Upper lobe of left lung (tissue), 6 donors: ENCODE results near the gene SCYL2. TPM values are rescaled to one million over a fixed set of nuclear protein-coding genes. Genes with fewer than 3 reads are reported as not detected.

Experiments used
- ATAC-seq, 2 donors: fragments of 200-7000 bp; cut with Tn5 transposase; one replicate each; pipeline ENCODE4 v1.9.1; 2022; ENCODE audit warnings: mild to moderate bottlenecking in 2 of 2, moderate library complexity in 2 of 2; ENCODE audit not compliant: low FRiP score in 2 of 2
- DNase-seq, 2 donors: peaks; one replicate each; pipeline ENCODE4 v3.0.0-alpha.2; 2019 to 2020
- H3K27ac ChIP-seq, 4 donors: fragments of 200-600 bp; sonication (generic); one replicate each; pipeline ENCODE4 v1.5.1; 2016 to 2019
- H3K27me3 ChIP-seq, 4 donors: fragments of 200-600 bp; sonication (generic); one replicate each; pipeline ENCODE4 v1.5.1; 2017 to 2019
- H3K36me3 ChIP-seq, 4 donors: fragments of 200-600 bp; sonication (generic); one replicate each; pipeline ENCODE4 v1.5.1; 2016 to 2019
- H3K4me1 ChIP-seq, 4 donors: fragments of 200-600 bp; sonication (generic); one replicate each; pipeline ENCODE4 v1.5.1; 2018 to 2019
- H3K4me3 ChIP-seq, 4 donors: fragments of 200-600 bp; sonication (generic); one replicate each; pipeline ENCODE4 v1.5.1; 2017 to 2019; ENCODE audit warnings: mild to moderate bottlenecking in 2 of 4, moderate library complexity in 1 of 4
- H3K9me3 ChIP-seq, 4 donors: fragments of 200-600 bp; sonication (generic); one replicate each; pipeline ENCODE4 v1.5.1; 2018 to 2019
- EP300 ChIP-seq, 4 donors: sonication (generic); formaldehyde crosslinking; IDR thresholded peaks; one replicate each; pipeline ENCODE4 v1.5.1; 2017; ENCODE audit warnings: antibody characterized with exemption in 4 of 4, control low read depth in 2 of 4
- POLR2A ChIP-seq, 4 donors: fragments of 450-650 bp; IDR thresholded peaks; one replicate each; pipeline ENCODE4 v1.5.1; 2016 to 2017; ENCODE audit warnings: antibody characterized with exemption in 4 of 4, mild to moderate bottlenecking in 2 of 4
- POLR2AphosphoS5 ChIP-seq, 2 donors: sonication (generic); formaldehyde crosslinking; IDR thresholded peaks; one replicate each; pipeline ENCODE4 v1.5.1; 2017; ENCODE audit warnings: antibody characterized with exemption in 2 of 2
- WGBS, 2 donors: methylation state at CpG; one replicate each; pipeline ENCODE4 v1.1.5; 2017 to 2018; 5-methylcytosine and 5-hydroxymethylcytosine counted together
- total RNA-seq, 6 donors: library from RNA; depleted of rRNA in 4 of 6; stranded (reverse); fragments of >200 nt in 4 of 6; gene quantifications; one replicate each; pipeline versions ENCODE4 v1.1.0 to v1.2.1, GENCODE V29; 2016 to 2021
- TF ChIP-seq, protein P1 (sequence below), 6 experiments: fragments of 450-650 bp in 4 of 6; fragments of 200-600 bp in 2 of 6; sonication (generic) in 2 of 6; IDR thresholded peaks; one replicate each; pipeline ENCODE4 v1.5.1; 2016 to 2019; ENCODE audit warnings: antibody characterized with exemption in 6 of 6
- donor health status: DM: no; HTN: no; CAD: no; lungs with moderate emphysema.
- donor health status: DM: no; HTN: yes; CAD: no; lungs with severe emphysema.

The SCYL2 gene
- total RNA-seq, 6 donors from 2014 or later: 39.1 to 74.1 (median 40.7) TPM

DNA sequence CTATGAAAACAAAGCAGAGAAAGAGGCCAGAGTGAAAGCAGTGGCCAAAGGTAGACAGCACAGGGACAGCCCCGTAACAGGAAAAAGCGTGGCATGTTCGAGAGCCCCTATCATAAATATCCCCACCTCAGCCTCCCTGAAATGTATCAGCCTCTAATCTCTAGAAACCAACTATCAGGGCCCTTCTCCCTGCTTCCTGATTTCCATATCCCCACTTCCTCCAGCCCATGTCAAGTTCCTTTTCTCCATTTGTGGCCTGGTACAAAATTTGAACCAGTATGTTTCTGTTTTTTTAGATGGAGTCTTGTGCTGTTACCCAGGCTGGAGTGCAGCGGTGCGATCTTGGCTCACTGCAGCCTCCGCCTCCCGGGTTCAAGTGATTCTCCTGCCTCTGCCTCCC, 17.0 kb upstream of the SCYL2 start:
- DNase-seq: no peak
- no peak for TF ChIP-seq EP300 (IDR thresholded peaks at IDR 0.05)
- TF ChIP-seq, protein P1, sequence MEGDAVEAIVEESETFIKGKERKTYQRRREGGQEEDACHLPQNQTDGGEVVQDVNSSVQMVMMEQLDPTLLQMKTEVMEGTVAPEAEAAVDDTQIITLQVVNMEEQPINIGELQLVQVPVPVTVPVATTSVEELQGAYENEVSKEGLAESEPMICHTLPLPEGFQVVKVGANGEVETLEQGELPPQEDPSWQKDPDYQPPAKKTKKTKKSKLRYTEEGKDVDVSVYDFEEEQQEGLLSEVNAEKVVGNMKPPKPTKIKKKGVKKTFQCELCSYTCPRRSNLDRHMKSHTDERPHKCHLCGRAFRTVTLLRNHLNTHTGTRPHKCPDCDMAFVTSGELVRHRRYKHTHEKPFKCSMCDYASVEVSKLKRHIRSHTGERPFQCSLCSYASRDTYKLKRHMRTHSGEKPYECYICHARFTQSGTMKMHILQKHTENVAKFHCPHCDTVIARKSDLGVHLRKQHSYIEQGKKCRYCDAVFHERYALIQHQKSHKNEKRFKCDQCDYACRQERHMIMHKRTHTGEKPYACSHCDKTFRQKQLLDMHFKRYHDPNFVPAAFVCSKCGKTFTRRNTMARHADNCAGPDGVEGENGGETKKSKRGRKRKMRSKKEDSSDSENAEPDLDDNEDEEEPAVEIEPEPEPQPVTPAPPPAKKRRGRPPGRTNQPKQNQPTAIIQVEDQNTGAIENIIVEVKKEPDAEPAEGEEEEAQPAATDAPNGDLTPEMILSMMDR (IDR thresholded peaks at IDR 0.05): no peak
- no peak for TF ChIP-seq POLR2AphosphoS5 (IDR thresholded peaks at IDR 0.05)
- TF ChIP-seq POLR2A (IDR thresholded peaks at IDR 0.05): no peak
- no peaks in the 10 kb centered on the region for H3K36me3 ChIP-seq
- no peaks in the 10 kb centered on the region for H3K9me3 ChIP-seq
- WGBS, 2 donors: 77 to 81% methylated on average over 7 of the region's 7 CpGs
- no peak overlapping the region for H3K4me3 ChIP-seq
- no peaks in the 10 kb centered on the region for H3K27me3 ChIP-seq
- no peak overlapping the region for H3K27ac ChIP-seq
- peaks cover 0 to 4% (median 0%) of the 10 kb centered on the region in 4 donors for H3K4me1 ChIP-seq
- no peak for ATAC-seq

DNA sequence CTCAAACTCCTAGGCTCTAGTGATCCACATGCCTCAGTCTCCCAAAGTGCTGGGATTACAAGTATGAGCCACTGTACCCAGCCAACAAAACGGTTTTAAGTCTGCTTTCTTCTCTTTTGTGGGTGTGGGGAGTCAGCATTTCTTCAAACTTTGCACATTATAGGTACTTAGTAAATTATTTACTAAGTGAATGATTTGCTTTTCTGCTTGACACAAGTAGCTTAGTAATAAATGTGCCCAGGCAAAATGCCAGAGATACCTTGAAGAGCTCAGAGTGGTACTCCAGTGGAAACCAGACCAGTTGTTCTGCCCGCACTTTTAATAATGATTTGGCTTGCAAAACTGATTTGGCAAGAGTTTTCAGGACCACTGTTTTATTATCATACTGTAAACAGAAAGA, 15.1 kb upstream of the SCYL2 start:
- TF ChIP-seq POLR2AphosphoS5 (IDR thresholded peaks at IDR 0.05): no peak
- TF ChIP-seq POLR2A (IDR thresholded peaks at IDR 0.05): no peak
- TF ChIP-seq, protein P1 (IDR thresholded peaks at IDR 0.05): no peak
- TF ChIP-seq EP300 (IDR thresholded peaks at IDR 0.05): peak in 1 of 4 donors; percentile 69
- no peaks in the 10 kb centered on the region for H3K36me3 ChIP-seq
- WGBS, 2 donors: 51 to 72% methylated on average over 2 of the region's 2 CpGs
- DNase-seq: peak in 1 of 2 donors; percentile 72
- H3K27ac ChIP-seq: peak overlapping the region in 1 of 4 donors; percentile 36
- H3K4me3 ChIP-seq: no peak overlapping the region
- H3K27me3 ChIP-seq: no peaks in the 10 kb centered on the region
- H3K9me3 ChIP-seq: no peaks in the 10 kb centered on the region
- peak in 1 of 2 donors; percentile 65 for ATAC-seq
- peaks cover 0 to 4% (median 0%) of the 10 kb centered on the region in 4 donors for H3K4me1 ChIP-seq

DNA sequence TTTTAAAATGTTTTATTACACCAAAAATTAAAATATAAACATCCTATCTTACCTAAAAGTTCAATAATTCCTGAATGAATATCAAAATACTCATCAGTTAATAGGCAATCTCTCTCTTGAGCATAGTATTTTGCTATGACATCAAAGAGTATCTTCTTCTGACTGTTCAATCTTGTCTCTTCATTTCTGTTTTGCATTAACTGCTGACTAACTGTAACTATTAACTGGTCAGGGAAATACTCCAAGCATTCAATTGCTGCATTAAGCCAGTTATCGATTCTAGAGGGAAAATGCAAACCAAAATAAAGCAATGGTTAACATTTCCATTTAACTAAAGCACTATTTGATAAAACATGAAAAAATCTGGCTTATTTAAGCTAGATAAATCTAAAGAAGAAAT, 13.5 kb upstream of the SCYL2 start:
- 97% methylated on average over 1 of the region's 1 CpG for WGBS, 2 donors
- no peak for ATAC-seq

DNA sequence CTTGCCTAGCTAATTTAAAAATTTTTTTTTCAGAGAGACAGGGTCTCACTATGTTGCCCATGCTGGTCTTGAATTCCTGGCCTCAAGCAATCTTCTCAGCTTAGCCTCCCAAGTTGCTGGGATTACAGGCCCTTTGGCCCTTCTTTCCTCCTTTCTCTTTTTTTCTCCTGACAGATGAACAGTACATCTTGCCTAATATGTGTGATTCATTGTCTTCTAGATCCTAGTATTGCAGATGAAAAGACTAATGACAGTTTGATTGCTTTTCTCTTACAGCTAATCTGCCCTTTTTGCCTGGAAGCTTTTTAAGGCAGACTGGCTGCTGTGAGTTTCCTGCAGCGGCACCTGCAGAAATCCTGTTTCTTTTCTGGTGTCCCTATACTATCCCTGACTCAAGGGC, 12.1 kb upstream of the SCYL2 start:
- no peaks in the 10 kb centered on the region for H3K27me3 ChIP-seq
- no peak overlapping the region for H3K4me3 ChIP-seq
- peaks cover 0 to 4% (median 0%) of the 10 kb centered on the region in 4 donors for H3K4me1 ChIP-seq
- H3K27ac ChIP-seq: no peak overlapping the region
- TF ChIP-seq POLR2AphosphoS5 (IDR thresholded peaks at IDR 0.05): no peak
- no peak for TF ChIP-seq EP300 (IDR thresholded peaks at IDR 0.05)
- TF ChIP-seq, protein P1 (IDR thresholded peaks at IDR 0.05): no peak
- no peak for TF ChIP-seq POLR2A (IDR thresholded peaks at IDR 0.05)
- H3K36me3 ChIP-seq: no peaks in the 10 kb centered on the region
- WGBS, 2 donors: 95 to 100% methylated on average over 1 of the region's 1 CpG
- ATAC-seq (no peak), DNase-seq (no peak)
- H3K9me3 ChIP-seq: no peaks in the 10 kb centered on the region

More for the DNA sequence above, 13.5 kb upstream of the SCYL2 start:
- Histone ChIP-seq H3K36me3 (no peaks in the 10 kb centered on the region), H3K9me3 (no peaks in the 10 kb centered on the region), H3K4me1 (peaks cover 0 to 4% (median 0%) of the 10 kb centered on the region in 4 donors), H3K27ac (no peak overlapping the region), H3K27me3 (no peaks in the 10 kb centered on the region), H3K4me3 (no peak overlapping the region)
- TF ChIP-seq EP300 (IDR thresholded peaks at IDR 0.05) (no peak), POLR2A (IDR thresholded peaks at IDR 0.05) (no peak), POLR2AphosphoS5 (IDR thresholded peaks at IDR 0.05) (no peak)
- TF ChIP-seq, protein P1 (IDR thresholded peaks at IDR 0.05): no peak
- no peak for DNase-seq

DNA sequence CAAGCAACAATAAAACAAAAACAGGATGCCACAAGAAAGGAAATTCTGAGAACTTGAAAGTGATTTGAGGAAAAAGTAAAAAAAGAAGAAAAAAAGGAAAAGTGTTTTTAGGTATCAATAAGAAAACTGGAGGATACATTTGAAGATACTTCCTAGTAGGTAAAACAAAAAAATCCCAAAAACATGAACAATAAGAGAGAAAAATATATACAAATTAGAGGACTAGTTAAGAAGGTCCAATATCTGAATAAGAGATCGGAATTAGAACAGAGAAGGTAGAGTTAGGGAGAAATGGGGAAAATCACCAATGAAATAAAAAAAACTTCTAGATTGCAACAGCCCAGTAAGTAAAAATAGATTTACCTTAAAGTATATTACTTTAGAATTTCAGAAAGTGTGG, 8.8 kb upstream of the SCYL2 start:
- no peak for ATAC-seq
- Histone ChIP-seq H3K4me3 (no peak overlapping the region), H3K27me3 (no peaks in the 10 kb centered on the region), H3K27ac (no peak overlapping the region), H3K4me1 (no peaks in the 10 kb centered on the region), H3K9me3 (no peaks in the 10 kb centered on the region), H3K36me3 (no peaks in the 10 kb centered on the region)
- DNase-seq: no peak
- 98% methylated on average over 1 of the region's 1 CpG for WGBS, 2 donors
- TF ChIP-seq POLR2A (IDR thresholded peaks at IDR 0.05) (no peak), POLR2AphosphoS5 (IDR thresholded peaks at IDR 0.05) (no peak)
- TF ChIP-seq, protein P1 (IDR thresholded peaks at IDR 0.05): no peak
